Chondrocyte (in vitro differentiated cells): ENCODE measurements around the gene CDC42BPB. TPM values are rescaled to one million over a fixed set of nuclear protein-coding genes. Genes with fewer than 3 reads are reported as not detected.

Experiments used
- DNase-seq: peaks from one replicate; pipeline ENCODE4 v3.0.0; 2021; ENCODE audit warnings: mixed read lengths, low spot score
- H3K27ac Mint-ChIP-seq: one replicate; pipeline ENCODE4 v1.8.0; 2021; ENCODE audit warnings: mild to moderate bottlenecking, moderate library complexity, mixed read lengths; ENCODE audit not compliant: unreplicated experiment
- H3K27me3 Mint-ChIP-seq: 2 replicates; pipeline ENCODE4 v1.8.0; 2021; ENCODE audit warnings: low read depth, mixed read lengths
- H3K36me3 Mint-ChIP-seq: 2 replicates; pipeline ENCODE4 v1.8.0; 2021; ENCODE audit warnings: low read depth, mixed read lengths
- H3K4me1 Mint-ChIP-seq: 2 replicates; pipeline ENCODE4 v1.8.0; 2021; ENCODE audit warnings: low read depth, mild to moderate bottlenecking, mixed read lengths
- H3K4me3 Mint-ChIP-seq: one replicate; pipeline ENCODE4 v1.8.0; 2021; ENCODE audit warnings: mild to moderate bottlenecking, moderate library complexity, mixed read lengths; ENCODE audit not compliant: unreplicated experiment
- H3K9me3 Mint-ChIP-seq: 2 replicates; pipeline ENCODE4 v1.8.0; 2021; ENCODE audit warnings: low read depth, mixed read lengths
- CTCF ChIP-seq: fragments of 200-600 bp; sonication (generic); IDR thresholded peaks from 2 replicates; pipeline ENCODE4 v1.5.0; 2021; ENCODE audit warnings: antibody characterized with exemption, mild to moderate bottlenecking, moderate library complexity
- total RNA-seq: library from RNA; stranded (reverse); gene quantifications from 3 replicates; pipeline ENCODE4 v1.2.1, GENCODE V29; 2021

The CDC42BPB gene
- total RNA-seq, 1 donor from 2014 or later = 106 TPM

GRCh38 chr14:103081951-103082350 lies 24.6 kb upstream of the CDC42BPB start:
- no peak overlapping the region for H3K4me3 Mint-ChIP-seq
- H3K9me3 Mint-ChIP-seq = no peaks in the 10 kb centered on the region
- peaks cover 7% of the 10 kb centered on the region for H3K27me3 Mint-ChIP-seq
- no peak overlapping the region for H3K27ac Mint-ChIP-seq
- peaks cover 3% of the 10 kb centered on the region for H3K4me1 Mint-ChIP-seq
- TF ChIP-seq CTCF = no peak
- H3K36me3 Mint-ChIP-seq = no peaks in the 10 kb centered on the region
- no peak for DNase-seq

GRCh38 chr14:103078860-103079587 lies 21.7 kb upstream of the CDC42BPB start:
- H3K36me3 Mint-ChIP-seq = no peaks in the 10 kb centered on the region
- no peaks in the 10 kb centered on the region for H3K27me3 Mint-ChIP-seq
- H3K9me3 Mint-ChIP-seq = no peaks in the 10 kb centered on the region
- DNase-seq = no peak
- no peak for TF ChIP-seq CTCF
- peaks cover 5% of the 10 kb centered on the region for H3K4me1 Mint-ChIP-seq
- H3K27ac Mint-ChIP-seq = no peak overlapping the region
- no peak overlapping the region for H3K4me3 Mint-ChIP-seq

- H3K36me3 Mint-ChIP-seq = no peaks in the 10 kb centered on the region
- H3K4me3 Mint-ChIP-seq = no peak overlapping the region
- H3K27ac Mint-ChIP-seq = no peak overlapping the region
- peaks cover 8% of the 10 kb centered on the region for H3K4me1 Mint-ChIP-seq
- no peaks in the 10 kb centered on the region for H3K9me3 Mint-ChIP-seq
- peak; percentile 90 for DNase-seq
- no peaks in the 10 kb centered on the region for H3K27me3 Mint-ChIP-seq
- TF ChIP-seq CTCF = peak; percentile 82
Observed at GRCh38 chr14:103078420-103078749, 21.0 kb upstream of the CDC42BPB start.

- H3K36me3 Mint-ChIP-seq = no peaks in the 10 kb centered on the region
- H3K4me1 Mint-ChIP-seq = peaks cover 14% of the 10 kb centered on the region
- H3K27me3 Mint-ChIP-seq = no peaks in the 10 kb centered on the region
- no peak overlapping the region for H3K4me3 Mint-ChIP-seq
- no peaks in the 10 kb centered on the region for H3K9me3 Mint-ChIP-seq
- no peak for TF ChIP-seq CTCF
- peak overlapping the region; percentile 22 for H3K27ac Mint-ChIP-seq
- peak; percentile 91 for DNase-seq
Observed at GRCh38 chr14:103074729-103075367, 17.5 kb upstream of the CDC42BPB start.

- Mint-ChIP-seq H3K27me3 (no peaks in the 10 kb centered on the region), H3K4me1 (peaks cover 14% of the 10 kb centered on the region), H3K36me3 (no peaks in the 10 kb centered on the region), H3K27ac (peak overlapping the region; percentile 69), H3K9me3 (no peaks in the 10 kb centered on the region), H3K4me3 (no peak overlapping the region)
- DNase-seq = peak; percentile 79
- TF ChIP-seq CTCF = no peak
Observed at GRCh38 chr14:103073876-103074728, 16.8 kb upstream of the CDC42BPB start.
